Measurements from ENCODE around the gene PLAC9.

PLAC9 gene

GRCh38 chr10:80184291-80184690 is 51.8 kb downstream of the PLAC9 start:
- DNase-seq (ENCODE audit: low read depth): no peak

GRCh38 chr10:80185578-80186299 is 53.2 kb downstream of the PLAC9 start:
- DNase-seq (ENCODE audit: low read depth): no peak

- DNase-seq (ENCODE audit: low read depth): peak; percentile 44
Measured at GRCh38 chr10:80186364-80187012, 54.0 kb downstream of the PLAC9 start.

- no peak for DNase-seq (ENCODE audit: low read depth)
Measured at GRCh38 chr10:80187060-80187459, 54.5 kb downstream of the PLAC9 start.

- no peak for DNase-seq (ENCODE audit: low read depth)
Measured at GRCh38 chr10:80187465-80188409, 55.2 kb downstream of the PLAC9 start.

- no peak for DNase-seq (ENCODE audit: low read depth)
Measured at GRCh38 chr10:80188713-80189112, 56.2 kb downstream of the PLAC9 start.

GRCh38 chr10:80191589-80192270 is 59.2 kb downstream of the PLAC9 start:
- DNase-seq (ENCODE audit: low read depth): no peak

GRCh38 chr10:80192553-80192952 is 60.0 kb downstream of the PLAC9 start:
- DNase-seq (ENCODE audit: low read depth): no peak

GRCh38 chr10:80194373-80195045 is 62.0 kb downstream of the PLAC9 start:
- DNase-seq (ENCODE audit: low read depth): no peak

Measured in amniotic epithelial cell (primary cell).